GM19467 (cell line): ENCODE data around the gene SPATA31A3.
"Not testable (repeated sequence)": the region's sequence is repeated elsewhere in the genome, so short reads cannot be mapped to it uniquely, and the experiment has no call there.

ENCODE experiments used
- ATAC-seq: cut with Tn5 transposase; IDR thresholded peaks from one replicate; pipeline ENCODE4 v1.9.1; 2021; ENCODE audit warnings: mild to moderate bottlenecking, moderate library complexity; ENCODE audit not compliant: unreplicated experiment

The SPATA31A3 gene

DNA sequence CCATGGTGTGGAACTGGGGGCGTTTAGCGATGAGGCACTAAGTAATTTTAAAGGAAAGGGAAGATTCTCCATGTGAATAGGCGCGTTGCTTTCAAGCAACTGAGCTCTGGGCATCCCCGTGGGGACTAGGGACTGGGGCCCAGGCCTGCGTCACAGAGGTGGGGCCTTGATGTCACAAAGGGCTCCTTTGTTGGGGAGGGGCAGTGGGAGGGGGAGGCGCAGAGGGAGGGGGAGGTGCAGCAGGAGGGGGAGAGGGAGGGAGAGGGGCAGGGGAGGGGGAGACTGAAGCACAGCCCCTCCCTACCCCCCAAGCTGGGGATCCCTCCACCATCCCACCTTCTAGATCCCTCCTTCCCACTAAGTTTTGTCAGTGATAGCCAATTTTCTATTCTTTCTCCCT, at the start of gene SPATA31A3:
SPATA31A3 (minus strand) TSS at position 101 of the 400 bp plus-strand sequence; CDS start at position 72, 29 bp downstream.
- ATAC-seq = not testable (repeated sequence)

DNA sequence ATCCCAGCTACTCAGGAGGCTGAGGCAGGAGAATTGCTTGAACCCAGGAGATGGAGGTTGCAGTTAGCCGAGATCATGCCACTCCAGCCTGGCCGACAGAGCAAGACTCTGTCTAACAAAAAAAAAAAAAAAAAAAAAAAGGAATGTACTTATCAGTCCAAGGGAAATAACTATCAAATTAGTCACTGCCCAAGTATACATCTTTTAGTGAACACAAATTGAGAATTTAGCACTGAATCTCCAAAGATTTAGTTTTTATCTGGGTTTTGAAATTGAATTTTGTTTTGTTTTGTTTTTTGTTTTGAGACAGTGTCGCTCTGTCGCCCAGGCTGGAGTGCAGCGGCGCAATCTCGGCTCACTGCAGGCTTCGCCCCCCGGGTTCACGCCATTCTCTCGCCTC, 39.8 kb downstream of the SPATA31A3 start:
- ATAC-seq = not testable (repeated sequence)

DNA sequence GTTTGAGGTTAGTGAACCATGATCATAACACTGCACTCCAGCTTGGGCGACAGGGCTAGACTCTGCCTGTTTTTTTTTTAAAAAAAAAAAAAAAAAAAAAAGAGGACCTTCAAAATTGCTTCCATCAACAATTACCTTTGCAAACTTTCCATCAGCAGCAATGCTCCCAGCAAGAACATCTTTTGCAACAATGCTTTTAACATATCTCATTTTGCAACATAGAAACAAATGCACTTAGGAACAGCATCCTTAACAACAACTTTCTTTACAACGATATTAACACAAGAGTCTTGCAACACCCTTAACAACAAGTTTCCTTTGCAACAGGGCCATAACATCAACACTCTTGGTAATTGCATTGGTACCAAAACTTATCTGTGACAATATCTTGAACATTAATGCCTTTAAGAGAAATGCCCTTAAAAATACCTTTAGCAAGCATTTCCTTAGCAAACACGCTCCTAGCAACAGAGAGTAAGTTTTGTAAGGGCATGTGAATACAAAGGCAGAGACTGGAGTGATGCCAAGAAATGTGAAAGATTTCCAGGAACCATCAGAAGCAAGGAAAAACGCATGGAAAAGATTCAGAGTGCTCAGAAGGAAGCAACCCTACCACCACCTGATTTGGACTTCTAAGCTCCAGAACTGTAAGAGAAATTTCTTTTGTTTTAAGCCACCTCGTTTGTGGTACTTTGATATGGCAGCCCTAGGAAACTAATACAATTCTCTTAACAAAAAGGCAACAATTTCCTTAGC, 49.8 kb downstream of the SPATA31A3 start:
- not testable (repeated sequence) for ATAC-seq

- not testable (repeated sequence) for ATAC-seq
These were observed 52.2 kb downstream of the SPATA31A3 start for GRCh38 chr9:66939878-66940830.

DNA sequence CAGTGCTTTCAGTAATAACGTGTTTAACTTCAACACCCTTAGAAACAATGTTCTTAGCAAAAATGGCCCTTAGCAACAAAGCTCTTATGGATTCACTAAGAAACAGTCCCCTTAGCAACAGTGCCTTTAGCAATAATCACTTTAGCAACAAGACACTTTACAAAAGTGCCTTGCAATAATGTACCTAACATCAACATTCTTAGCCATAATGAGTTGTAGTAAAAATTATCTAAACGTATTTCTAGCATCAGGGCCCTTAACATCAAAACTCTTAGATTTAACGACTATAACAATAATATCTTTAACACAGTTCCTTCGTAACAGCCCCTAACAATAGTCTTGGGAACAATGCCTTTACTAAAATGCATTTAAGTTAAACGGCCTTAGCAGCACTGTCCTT, 54.0 kb downstream of the SPATA31A3 start:
- not testable (repeated sequence) for ATAC-seq

GRCh38 chr9:66937662-66938061, 54.7 kb downstream of the SPATA31A3 start:
- not testable (repeated sequence) for ATAC-seq
